Lower lobe of right lung (tissue), 2 donors: Measurements from ENCODE around the gene MEGF11. TPM values are rescaled to one million over a fixed set of nuclear protein-coding genes. Genes with fewer than 3 reads are reported as not detected.

Experiments used
- ATAC-seq, 2 donors: fragments of 200-7000 bp; cut with Tn5 transposase; one replicate each; pipeline ENCODE4 v1.9.1; 2020 to 2022; ENCODE audit warnings: mild to moderate bottlenecking in 2 of 2, moderate library complexity in 2 of 2
- DNase-seq: peaks from one replicate; pipeline ENCODE4 v3.0.0-alpha.2; 2020
- H3K27ac ChIP-seq: fragments of 200-600 bp; one replicate; pipeline ENCODE4 v1.8.0; 2022
- H3K27me3 ChIP-seq: fragments of 200-600 bp; one replicate; pipeline ENCODE4 v1.8.0; 2022; ENCODE audit warnings: low read depth
- H3K36me3 ChIP-seq: fragments of 200-600 bp; one replicate; pipeline ENCODE4 v1.8.0; 2022; ENCODE audit warnings: mild to moderate bottlenecking
- H3K4me1 ChIP-seq: fragments of 200-600 bp; one replicate; pipeline ENCODE4 v1.8.0; 2022
- H3K4me3 ChIP-seq: fragments of 200-600 bp; one replicate; pipeline ENCODE4 v1.8.0; 2022; ENCODE audit warnings: mild to moderate bottlenecking
- H3K9me3 ChIP-seq: fragments of 200-600 bp; one replicate; pipeline ENCODE4 v1.8.0; 2022
- CTCF ChIP-seq: fragments of 200-600 bp; IDR thresholded peaks from one replicate; pipeline ENCODE4 v1.8.0; 2022; ENCODE audit warnings: antibody characterized with exemption, mild to moderate bottlenecking
- intact Hi-C: fragments of 100-400 bp; cut with DNase I; formaldehyde crosslinking; loops from one replicate; pipeline ENCODE4 v1.11.0; 2022
- total RNA-seq: library from RNA; stranded (reverse); fragmentation: NEBNext Ultra II Directional; extraction: Animal tissue kit (Norgen Biotek cat#: 25700); gene quantifications from one replicate; pipeline ENCODE4 v1.2.1, GENCODE V29; 2021
- donor health status: DM: no; HTN: yes; CAD: no; lungs with severe emphysema.

The MEGF11 gene
- total RNA-seq, 1 donor from 2014 or later = not detected

DNA sequence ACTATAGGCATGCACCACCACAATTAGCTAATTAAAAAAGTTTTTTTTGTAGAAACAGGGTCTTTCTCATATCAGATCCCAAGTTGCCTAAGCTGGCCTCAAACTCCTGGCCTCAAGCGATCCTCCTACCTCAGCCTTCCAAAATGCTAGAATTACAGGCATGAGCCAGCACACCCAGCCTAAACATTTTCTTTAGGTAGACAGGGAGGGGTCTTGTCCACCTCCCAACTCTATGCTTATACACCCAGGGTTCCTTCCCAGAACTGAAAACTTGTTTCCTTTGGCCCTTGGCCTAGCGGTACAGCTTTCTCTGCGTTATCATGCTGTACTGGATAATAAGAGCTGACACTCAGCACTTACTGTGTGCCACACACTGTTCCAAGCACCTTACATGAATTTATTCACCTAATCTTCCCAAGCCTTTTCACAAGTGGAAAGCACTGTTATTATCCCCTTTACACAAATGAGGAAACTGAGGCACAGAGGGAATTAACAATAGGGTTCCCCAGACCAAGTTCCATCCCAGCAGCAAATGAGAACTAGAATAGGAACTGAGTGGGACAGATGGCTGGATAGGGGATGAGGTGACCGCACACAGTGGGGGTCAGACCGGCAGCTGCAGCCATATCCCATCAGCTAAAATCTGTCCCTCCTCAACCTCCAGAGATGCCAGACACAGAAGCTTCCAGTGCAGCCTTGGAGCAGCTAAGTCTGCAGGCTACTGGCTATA is 150.8 kb downstream of the MEGF11 start:
- Histone ChIP-seq H3K4me3 (no peak overlapping the region), H3K4me1 (no peaks in the 10 kb centered on the region), H3K36me3 (no peaks in the 10 kb centered on the region), H3K27me3 (peaks cover 18% of the 10 kb centered on the region), H3K9me3 (no peaks in the 10 kb centered on the region), H3K27ac (no peak overlapping the region)
- intact Hi-C loops = no loop called here
- ATAC-seq (no peak), DNase-seq (no peak)
- TF ChIP-seq CTCF = no peak

DNA sequence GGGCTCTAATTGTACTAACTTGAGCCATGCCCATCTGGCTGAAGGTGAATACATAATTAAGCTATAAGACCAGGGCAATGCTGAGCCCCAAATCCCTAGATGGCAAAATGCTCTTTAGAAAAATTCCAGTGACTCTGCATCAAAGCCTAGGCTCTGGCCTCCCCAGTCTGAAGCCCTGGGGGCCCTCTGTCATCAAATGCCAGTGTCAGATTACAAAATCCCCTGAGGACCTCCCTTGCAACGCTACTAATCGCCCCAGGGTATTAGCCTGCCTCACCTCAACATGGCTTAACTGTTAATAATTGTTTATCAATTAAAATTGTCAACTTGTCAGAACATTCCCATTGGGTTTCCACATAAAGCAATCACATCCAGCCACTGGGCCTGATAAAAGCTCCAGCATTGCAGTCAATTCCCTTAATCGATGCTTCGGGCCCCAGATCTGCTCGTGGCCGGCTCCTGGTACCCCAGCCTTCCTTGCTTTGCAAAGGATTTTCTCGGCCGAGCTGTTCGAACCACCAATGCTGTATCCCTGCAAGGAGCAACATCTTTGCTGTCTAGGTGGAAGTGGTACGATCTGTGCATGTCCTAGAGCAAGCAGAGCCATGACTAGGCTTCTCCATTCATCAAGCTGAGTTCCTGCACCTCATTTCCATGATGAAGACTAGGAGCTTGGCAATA is 151.7 kb downstream of the MEGF11 start:
- Histone ChIP-seq H3K4me1 (no peaks in the 10 kb centered on the region), H3K9me3 (no peaks in the 10 kb centered on the region), H3K27ac (no peak overlapping the region), H3K4me3 (no peak overlapping the region), H3K36me3 (no peaks in the 10 kb centered on the region), H3K27me3 (peaks cover 16% of the 10 kb centered on the region)
- ATAC-seq (no peak), DNase-seq (no peak)
- no peak for TF ChIP-seq CTCF
- intact Hi-C loops = no loop called here

DNA sequence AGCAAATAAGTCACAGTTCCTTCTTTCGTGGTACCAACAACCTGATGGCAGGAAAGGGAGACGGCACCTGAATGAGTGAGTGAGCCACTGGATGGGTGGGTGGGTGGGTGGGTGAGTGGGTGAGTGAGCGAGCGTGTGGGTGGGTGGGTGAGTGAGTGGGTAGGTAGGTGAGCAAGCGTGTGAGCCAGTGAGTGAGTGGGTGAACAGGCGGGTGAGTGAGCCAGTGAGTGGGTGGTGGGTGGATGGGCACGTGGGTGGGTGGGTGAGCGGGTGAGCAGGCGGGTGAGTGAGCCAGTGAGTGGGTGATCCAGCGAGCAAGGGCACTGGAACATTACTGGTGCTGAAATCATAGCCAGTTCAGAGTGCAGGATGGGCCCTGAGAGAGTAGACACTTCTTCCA is 152.8 kb downstream of the MEGF11 start:
- H3K27me3 ChIP-seq = peaks cover 6% of the 10 kb centered on the region
- no peak overlapping the region for H3K27ac ChIP-seq
- H3K4me3 ChIP-seq = no peak overlapping the region
- no peaks in the 10 kb centered on the region for H3K9me3 ChIP-seq
- H3K36me3 ChIP-seq = no peaks in the 10 kb centered on the region
- DNase-seq (no peak), ATAC-seq (no peak)
- H3K4me1 ChIP-seq = no peaks in the 10 kb centered on the region
- intact Hi-C loops = no loop called here
- no peak for TF ChIP-seq CTCF

DNA sequence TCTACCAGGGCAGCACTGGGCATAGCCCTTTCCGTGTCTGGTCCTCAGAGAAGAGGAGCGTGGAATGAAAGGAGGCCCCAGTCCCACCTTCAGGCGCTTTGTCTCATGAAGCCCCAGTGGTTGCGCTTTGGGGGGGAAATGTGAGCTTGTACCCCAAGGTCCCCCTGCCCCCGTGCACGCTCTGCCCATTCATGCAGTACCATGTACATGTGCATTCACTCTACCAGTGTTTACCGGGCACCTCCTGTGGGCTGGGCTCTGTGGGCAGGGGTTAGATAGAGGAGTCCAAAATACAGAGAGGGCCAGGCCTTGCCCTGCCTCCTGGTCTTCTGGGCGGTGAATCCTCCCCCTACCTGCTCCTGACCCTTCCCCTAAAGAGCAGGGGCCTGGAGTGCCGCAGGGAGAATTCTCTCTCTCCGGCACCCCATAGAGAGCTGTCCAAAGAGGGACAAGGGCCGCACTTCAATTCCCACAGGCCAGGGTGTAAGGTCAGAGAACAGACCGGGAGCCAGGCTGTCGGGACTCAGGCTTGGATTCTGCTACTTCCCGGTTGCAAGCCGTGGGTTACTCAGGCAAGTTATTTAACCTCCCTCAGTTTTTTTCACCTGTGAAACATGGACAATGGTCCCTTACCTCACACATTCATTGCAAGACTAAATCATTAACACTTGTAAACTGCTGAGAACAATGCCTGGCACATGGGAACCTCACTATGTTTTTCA is 153.4 kb downstream of the MEGF11 start:
- Histone ChIP-seq H3K27ac (no peak overlapping the region), H3K4me1 (no peaks in the 10 kb centered on the region), H3K9me3 (no peaks in the 10 kb centered on the region), H3K36me3 (no peaks in the 10 kb centered on the region), H3K27me3 (peaks cover 4% of the 10 kb centered on the region), H3K4me3 (no peak overlapping the region)
- ATAC-seq = no peak
- DNase-seq = no peak
- intact Hi-C loops = no loop called here
- TF ChIP-seq CTCF = no peak

DNA sequence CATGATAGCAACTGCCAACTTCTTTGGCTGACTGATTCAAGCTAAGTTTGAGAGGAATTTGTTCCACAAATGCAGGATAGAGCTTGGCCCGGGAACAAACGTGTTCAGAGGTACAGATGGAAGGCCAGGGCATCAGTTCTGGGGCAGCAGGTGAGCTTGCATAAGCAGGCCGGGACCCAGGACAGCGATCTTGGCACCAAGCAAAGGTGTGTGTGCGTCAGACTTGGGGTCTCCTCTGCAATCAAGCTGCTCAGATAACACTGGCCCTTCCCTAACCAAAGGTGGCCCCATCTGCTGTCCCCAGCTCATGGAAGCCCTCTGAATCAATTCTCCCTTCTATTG is 155.6 kb downstream of the MEGF11 start:
- no peak overlapping the region for H3K4me3 ChIP-seq
- no peak for TF ChIP-seq CTCF
- no peaks in the 10 kb centered on the region for H3K36me3 ChIP-seq
- no peaks in the 10 kb centered on the region for H3K9me3 ChIP-seq
- DNase-seq (no peak), ATAC-seq (no peak)
- H3K27ac ChIP-seq = no peak overlapping the region
- peaks cover under 1% of the 10 kb centered on the region for H3K27me3 ChIP-seq
- H3K4me1 ChIP-seq = no peaks in the 10 kb centered on the region
- intact Hi-C loops = no loop called here
